Fibroblast of skin of left quadriceps (primary cell): Measurements from ENCODE around the gene HSPA1A.
"Not testable (repeated sequence)": the region's sequence is repeated elsewhere in the genome, so short reads cannot be mapped to it uniquely, and the experiment has no call there.

Experiments used
- DNase-seq, 2 experiments: peaks; one replicate each; pipeline ENCODE4 v3.0.0-alpha.2; 2013; ENCODE audit warnings: low read depth in 2 of 2

Gene HSPA1A

DNA sequence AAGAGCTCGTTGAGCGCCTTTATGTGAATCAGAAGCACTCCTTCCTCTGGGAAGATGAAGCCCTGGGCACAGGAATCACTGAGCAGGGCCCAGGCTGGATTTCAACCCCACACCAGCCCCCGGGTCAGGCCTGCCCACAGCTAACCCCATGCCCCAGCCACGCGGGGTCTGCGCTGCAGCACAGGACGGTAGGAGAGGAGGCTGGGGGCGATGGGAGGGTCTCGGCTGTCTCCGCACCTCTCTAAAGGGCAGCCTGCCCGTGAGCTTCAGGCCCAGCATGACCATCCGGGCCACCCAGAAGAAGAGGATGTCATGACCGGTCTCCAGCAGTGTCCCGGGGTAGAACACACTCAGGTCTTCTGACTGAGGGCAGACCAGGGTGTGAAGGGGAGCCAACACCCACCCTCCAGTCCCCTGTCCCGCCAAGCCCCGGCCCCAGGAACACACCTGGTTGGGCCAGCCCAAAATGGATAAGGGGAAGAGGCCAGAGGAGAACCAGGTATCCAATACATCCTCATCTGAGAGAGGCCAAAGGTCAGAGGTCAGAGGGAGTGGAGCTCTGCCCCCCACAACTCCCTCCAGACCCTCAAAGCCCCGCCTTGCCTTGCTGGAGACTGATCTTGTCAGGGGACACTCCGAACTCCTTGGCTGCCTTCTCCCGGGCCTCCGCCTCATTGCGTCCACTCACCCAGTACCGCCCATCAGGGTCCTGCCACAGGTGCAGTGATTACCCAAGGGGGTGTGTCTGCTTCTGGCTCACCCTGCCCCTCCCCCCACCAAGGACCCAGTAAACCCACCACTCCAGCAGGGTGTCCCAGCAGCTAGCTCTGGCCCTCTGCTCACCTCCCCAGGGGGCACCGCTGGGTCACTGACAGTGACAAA, 33.9 kb upstream of the HSPA1A start:
- DNase-seq = no peak

DNA sequence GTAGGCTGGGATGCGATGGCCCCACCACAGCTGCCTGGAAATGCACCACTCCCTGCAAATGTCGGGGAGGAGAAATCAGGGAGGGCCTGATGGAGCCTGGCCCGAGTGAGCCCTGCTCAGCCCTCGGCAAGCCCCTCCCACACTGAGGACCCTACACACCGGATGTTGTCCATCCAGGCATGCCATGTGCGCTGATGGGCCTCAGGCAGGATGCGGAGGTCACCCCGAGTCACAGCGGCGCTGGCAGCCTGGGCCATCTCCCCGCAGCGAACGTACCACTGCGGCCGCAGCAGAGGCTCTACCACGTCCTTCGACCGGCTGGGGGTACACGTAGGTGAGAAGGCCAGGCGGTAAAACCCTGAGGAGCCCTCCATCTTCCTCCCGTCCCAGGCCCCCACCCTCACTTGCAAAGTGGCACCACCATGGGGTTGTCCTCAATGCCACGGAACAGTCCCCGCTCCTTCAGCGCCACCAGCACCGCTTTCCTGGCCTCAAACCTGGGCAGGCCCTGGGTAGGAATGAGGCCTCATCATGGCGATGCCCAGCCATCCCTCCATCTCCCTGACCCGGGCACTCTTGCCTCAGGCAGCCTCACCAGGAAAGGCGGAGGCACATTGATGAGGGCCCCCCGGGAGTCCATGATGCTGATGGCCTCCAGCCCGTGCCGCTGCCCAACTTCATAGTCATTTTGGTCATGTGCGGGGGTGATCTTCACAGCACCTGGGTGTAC, 33.1 kb upstream of the HSPA1A start:
- no peak for DNase-seq

DNA sequence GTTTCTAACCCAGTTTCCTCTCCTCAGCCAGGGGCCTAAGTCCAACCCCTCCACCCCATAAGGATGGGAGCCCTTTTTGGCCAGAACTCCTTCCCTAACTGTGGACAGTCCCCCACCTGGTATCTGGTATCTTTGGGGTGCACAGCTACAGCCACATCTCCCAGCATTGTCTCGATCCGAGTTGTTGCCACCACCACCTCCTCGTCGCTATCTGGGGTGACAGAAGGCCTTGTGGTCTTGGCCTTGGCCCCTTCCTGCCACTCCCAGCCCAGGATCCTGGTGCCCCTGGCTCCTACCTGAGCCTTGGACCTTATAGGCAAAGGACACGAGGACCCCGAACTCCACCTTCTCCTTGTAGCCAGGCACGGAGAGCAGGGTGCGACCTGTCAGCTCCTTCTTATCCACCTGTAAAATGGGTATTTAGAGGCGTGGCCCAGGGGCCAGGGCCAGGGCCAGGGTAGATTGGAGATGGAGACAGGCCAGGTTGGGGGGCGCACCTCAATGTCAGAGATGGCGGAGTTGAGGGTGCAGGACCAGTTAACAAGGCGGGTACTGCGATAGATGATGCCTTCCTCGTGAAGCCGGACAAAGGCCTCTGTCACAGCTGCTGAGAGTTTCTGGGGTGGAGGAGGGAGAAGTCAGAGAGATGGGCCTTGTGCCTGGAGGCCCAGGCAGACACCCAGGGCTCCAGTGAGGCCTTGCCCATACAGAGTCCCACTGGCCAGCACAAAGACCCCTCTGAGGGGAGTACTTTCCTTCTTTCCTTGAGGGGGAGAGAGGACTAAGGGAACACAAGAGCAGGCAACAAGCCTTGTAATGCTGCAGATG, 31.0 kb upstream of the HSPA1A start:
- no peak for DNase-seq

DNA sequence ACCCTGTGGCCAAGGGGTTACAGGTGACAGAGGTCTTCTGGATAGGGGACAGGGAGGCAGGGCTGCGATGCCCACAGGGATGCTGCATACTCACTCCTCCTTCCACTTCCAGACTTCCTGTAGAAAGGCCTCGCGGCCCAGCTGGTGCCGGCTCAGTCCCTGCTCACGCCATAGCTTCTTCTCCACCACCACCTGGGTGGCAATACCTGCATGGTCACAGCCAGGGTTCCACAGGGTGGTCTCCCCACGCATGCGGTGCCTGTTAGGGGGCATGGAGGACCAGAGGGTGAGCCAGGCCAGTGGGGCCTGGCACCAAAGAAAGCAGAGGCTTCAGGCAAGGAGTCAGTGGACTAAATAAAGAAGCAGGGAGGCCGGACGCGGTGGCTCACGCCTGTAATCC, 29.9 kb upstream of the HSPA1A start:
- DNase-seq = no peak

DNA sequence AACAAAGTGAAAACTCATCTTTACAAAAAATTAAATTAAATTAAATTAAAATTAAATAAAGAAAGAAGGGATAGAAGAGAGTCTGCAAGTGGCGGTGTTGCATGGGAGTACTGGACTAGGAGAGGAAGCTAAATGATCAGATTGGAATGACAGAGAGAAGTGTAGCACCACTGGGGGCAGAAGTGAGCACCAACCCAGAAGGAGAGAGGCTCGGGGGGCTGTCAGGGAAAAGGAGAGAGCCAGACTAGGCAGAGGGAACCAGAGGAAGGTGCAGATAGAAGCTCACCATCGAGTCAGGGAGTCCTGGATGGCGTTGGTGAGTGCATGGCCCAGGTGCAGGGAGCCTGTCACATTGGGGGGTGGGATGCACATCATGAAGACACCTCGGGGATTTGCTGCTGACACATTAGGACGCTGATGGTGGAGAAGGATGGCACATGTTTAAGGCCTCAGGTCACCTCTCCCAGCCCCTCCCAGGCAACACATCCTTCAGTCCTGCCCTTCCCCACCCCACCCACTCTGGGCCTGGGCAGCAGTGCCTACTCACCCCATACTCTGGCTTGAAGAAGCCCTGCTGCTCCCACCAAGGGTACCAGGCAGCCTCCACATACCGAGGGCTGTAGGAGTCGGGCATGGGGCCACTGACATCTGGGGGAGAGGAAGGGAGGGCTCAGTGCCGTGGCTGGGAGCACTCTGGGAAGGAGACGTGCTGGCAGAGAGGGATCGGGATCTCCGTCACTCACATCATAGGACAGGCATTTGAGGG, 23.8 kb upstream of the HSPA1A start:
- peak in 1 of 2 experiments; percentile 24 for DNase-seq

DNA sequence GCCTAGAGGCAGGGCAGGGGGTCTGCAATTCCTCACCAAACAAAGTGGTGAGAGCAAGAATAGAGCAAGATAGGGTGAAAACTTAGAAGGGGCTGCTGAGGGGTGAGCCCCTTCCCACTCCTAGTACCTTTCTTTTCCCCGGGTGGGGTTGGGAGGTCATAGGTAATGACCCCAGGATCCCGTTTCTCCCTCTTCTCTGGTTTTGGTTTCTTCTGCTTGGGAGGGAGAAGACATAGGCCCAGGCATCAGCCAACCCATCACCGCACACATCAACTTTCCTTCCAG, 23.3 kb upstream of the HSPA1A start:
- DNase-seq = no peak

DNA sequence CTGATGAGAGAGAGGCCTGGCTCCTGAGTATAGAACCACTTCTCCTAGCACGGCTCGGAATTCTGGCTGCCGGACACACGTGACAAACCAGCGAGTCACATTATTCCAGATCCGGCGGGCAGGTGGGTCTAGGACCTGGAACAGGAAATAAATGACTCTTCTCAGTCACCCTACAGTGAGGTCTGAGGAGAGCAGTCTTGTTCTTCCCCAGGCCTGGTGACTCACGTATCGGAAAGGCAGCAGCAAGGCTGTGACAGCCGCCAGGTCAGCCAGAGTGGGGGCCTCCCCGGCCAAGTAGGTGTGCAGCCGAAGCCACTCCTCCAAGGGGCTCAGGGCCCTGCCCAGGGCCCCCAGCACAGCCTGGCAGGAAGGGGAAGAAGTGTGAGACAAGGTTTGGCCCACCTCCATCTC, 22.6 kb upstream of the HSPA1A start:
- no peak for DNase-seq

DNA sequence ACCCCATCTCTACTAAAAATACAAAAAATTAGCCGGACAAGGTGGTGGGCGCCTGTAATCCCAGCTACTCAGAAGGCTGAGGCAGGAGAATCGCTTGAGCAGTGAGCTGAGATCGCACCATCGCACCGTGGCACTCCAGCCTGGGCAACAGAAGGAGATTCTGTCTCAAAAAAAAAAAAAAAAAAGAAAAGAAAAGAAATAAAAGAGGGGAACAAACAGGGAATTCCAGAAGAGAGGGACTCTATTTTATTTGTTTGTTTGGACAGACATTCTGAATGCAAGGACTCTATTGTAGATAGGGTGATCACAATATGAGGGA, 21.5 kb upstream of the HSPA1A start:
- DNase-seq = not testable (repeated sequence)

DNA sequence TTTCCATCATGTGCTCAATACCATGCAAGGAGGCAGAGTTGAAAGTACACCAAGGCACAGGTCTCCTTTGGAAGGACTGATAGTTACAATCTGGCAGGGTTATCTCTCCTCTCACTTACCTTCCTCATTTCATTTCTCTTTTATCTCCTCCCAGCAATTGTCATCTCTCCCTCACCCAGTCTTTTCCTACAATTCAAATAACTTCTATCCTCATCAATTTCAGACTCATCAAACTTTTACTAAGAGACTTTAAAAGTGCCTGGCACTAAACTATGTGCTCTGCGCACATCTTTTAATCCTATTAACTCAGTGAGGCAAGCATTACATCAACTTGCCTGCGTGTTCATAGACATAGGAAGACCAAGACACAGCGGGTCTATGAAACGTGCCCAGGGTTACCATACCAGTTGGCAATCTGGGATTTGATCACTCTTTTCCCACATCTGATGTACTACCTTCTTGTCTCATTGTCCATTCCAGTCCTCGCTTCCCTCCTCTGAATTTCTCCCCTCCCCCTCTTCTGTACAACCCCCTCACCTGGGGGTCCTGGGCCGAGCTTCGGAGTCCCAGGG, 21.0 kb upstream of the HSPA1A start:
- no peak for DNase-seq

DNA sequence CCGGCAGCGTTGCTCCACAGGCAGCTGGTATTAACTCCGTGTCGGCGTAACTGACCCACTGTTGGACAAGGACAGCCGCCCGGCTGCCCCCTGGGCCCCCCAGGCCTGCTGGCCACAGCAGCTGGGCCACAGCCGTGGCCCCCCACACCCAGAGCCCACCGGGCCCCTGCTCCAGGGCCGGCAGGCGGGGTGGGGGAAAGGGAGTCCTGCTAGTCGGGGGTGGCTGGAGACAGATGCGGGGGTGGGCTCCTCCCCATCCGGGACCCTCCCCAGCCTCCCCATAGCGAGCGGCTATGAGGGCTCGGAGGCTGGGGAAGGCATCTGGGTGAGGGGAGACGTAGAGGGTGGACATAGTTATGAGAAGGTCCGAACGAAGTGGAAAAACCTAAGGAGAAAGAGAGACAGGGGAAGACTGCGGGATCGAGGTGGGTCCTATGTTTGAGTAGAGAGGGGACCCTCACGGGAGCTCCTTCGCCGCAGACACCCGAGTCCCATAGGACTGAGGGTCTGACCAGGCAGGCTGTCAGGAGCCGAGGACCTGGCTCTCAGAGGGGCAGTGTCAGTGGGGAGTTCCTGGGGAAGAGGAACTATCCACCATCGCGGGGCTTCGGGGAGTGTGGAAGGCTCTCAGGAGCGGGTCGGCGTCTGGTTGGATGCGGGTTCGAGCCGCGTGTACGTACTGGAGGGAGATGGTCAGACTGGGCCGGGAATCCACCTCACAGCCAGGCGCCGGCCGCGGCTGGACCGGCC, 20.3 kb upstream of the HSPA1A start:
- no peak for DNase-seq

DNA sequence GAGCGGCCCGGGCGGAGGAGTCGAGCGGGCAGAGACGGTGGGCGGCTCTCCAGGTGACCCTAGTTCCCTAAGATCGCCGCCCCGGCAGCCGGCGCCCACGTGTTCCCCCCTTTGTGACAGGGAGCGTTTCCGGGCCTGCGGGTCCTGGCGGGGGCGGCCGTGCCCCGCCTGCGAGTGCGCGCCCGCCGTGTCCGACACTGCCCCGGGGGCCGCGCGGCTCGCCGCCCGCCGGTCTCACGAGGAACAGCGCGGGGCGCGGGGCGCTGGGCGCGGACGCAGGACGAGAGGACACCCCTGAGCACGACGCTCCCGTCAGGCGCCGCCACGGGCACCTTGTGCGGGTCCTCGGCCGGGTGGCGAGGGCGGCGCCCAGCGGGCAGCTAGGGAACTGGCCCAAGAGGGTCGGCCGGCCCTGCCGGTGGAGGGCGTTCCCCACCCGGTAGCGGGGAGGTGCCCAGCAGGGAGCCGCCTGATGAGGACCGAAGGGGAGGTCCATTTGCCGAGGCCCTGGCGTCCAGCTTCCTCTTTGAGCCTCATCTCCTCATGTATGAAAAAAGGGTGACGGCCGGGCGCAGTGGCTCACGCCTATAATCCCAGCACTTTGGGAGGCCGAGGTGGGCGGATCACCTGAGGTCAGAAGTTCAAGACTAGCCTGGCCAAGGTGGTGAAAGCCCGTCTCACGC, 19.6 kb upstream of the HSPA1A start, which contains the start of gene VARS1:
Gene VARS1 (minus strand): TSS at position 137 of the 683 bp plus-strand sequence. CDS start 535 bp downstream, outside the sequence.
- DNase-seq = peak; percentile 67 to 73

DNA sequence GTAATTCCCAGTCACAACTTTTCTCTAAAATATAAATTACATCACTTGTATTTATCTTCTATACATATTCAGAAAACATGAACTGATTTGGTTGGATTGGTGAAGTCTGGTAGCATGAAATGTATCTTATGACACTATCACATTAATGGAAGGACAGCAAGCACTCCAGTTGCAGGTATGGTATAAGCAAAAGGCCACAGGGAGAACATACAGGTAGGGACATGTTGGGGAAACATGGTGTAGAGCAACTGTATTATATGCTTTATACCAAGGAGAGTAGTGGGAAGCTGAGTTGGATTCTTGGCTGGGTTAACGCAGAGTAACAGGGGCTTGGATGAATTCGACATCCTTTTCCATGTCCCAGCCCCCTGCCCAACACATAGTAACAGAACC, 18.4 kb upstream of the HSPA1A start:
- DNase-seq = no peak

DNA sequence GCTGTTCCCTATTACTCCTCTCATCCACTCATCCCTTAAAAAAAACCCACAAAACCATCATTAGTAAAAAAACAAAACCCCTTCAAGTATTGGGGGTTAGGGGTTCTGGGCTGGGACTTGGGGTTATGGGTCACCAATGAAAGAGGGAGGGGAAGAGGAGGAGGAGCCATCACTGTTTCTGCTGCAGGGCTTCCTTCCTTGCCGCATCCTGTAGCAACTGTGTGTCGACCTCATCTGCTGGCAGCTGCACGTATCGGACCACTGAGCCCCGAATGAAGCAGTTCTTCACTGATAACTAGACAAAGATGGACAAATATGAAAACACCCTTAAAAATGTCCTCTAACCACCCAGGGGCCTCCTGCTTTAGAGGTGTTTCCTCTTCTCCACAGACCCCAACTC, 17.8 kb upstream of the HSPA1A start:
- DNase-seq = no peak

DNA sequence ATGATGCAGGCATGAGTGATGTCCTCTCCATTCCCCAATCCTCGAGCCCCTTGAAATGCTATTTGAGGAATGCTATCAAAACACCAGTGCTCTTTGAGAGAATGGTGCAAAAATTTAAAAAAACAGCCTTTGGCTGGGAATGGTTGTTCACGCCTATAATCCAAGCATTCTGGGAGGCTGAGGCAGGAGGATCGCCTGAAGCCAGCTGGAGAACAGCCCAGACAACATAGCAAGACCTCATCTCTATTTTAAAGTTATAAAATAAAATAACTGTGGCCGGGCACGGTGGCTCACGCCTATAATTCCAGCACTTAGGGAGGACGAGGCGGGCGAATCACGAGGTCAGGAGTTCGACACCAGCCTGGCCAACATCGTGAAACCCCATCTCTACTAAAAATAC, 15.6 kb upstream of the HSPA1A start:
- no peak for DNase-seq

DNA sequence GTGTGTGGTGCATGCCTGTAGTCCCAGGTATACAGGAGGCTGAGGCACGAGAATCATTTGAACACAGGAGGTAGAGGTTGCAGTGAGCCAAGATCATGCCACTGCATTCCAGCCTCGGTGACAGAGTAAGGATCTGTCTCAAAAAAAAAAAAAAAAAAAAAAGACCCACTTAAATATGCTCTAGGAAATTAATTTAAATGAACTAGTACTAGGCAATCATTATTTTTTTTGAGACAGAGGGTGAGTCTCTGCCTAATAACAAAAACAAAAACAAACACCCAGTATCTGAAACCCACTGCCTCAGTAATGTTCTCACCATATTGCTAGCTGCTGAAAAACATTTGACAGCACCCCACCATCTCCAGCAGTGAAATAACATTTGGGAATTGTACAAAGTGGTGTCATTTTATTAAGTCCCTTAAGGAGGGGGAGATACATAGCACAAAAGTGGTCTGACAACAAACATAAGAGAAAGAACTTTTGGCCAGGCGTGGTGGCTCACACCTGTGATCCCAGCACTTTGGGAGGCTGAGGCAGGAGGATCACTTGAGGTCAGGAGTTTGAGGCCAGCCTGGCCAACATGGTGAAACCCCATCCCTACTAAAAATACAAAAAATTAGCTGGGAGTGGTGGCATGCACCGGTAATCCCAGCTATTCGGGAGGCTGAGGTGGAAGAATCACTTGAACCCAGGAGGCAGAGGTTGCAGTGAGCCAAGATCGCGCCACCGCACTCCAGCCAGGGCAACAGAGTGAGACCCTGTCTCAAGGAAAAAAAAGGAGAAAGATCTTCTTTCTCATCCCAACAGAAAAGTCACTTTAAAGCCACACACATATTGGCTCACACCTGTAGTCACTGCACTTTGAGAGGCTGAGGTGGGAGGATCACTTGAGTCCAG, 14.1 kb upstream of the HSPA1A start:
- not testable (repeated sequence) for DNase-seq

DNA sequence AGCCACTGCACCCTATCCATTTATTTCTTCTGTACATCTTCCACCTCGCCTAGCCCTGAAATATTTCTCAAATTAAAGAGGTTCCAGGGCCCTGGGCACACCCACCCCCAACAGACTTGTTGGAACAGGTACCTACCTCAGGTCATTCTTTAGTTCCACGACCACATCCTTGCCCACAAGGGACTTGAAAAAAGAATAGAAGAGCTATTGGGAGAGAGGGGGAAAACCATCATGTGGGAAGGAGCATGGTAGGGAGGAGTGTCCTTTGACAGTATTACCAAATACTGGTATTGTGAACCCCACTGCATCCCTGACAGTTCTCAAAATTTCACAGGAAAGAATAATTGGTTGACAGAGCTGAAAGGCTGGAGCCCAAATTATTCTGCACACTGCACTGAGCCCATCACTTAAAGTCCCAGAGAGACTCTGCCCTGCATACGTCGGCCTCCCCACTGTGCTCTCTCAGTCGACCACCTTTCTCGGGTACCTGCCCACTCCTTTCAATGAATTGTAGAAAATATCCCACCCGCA, 9.3 kb upstream of the HSPA1A start:
- no peak for DNase-seq

DNA sequence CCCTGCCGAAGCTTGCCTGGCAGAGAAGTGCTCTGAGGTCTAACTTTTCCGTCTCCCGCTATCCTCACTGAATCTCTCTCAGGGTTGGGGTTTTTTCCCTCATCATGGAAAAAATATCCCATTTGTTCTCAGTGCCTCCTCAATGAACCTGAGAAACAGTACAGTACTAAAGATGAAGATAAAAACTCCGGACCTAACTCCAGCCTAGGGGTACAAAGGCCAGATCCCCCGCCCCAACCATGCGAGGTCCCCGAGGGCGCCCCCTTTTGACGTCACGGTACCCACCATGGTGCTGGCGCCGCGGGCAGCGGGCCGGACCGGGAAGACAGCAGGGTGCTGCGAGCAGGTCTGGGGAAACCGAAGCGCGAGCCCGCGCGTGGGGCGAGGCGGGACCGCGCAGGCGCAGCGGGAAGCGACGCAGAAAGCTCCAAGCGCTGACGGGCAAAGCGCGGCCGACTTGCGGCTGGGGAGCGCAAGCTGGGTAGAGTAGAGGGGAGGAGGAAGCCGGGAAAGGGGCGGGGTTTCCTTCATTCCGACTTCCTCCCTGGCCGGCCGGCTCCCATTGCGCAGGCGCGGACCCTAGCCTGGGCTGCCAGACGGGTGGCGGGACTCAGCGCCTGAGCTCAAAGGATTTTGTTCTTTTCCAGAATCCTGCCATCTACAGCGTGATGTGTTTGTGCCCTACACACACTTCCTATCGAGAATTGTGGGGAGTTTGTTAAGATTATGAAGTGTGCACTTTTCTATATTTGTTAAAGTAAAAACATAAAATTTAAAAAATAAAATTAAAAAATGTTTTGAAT, 8.7 kb upstream of the HSPA1A start, which contains the start of gene LSM2:
Gene LSM2 (minus strand): TSS at position 497 of the 803 bp plus-strand sequence. CDS start 209 bp downstream, at position 288.
- DNase-seq = peak; percentile 90 to 91

DNA sequence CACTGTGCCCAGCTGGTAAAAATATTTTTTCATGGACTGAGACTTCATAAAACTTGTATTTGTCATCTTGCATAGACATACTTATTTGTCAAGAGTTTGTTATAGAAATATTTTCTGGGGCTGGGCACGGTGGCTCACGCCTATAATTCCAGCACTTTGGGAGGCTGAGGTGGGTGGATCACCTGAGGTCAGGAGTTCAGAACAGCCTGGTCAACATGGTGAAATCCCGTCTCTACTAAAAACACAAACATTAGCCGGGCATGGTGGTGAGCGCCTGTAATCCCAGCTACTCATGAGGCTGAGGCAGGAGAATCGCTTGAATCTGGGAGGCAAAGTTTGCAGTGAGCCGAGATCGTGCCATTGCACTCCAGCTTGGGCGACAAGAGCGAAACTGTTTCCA, 6.7 kb upstream of the HSPA1A start:
- DNase-seq = not testable (repeated sequence)
